ENCODE data around the gene MLST8. TPM values are rescaled to one million over a fixed set of nuclear protein-coding genes. Genes with fewer than 3 reads are reported as not detected.

The MLST8 gene
- total and polyA plus RNA-seq, 2 donors (not counting 3 experiments of a cell fraction or from before 2014, with no cell fraction given) = 36.9 to 129 TPM

GRCh38 chr16:2155977-2156848, 49.0 kb upstream of the MLST8 start:
- POLR2A ChIA-PET = interaction anchor here (0.6 to 2.4 kb wide), 34 partner anchors 11 to 192 kb away, joined by 3 to 32 read pairs (median 6); partner anchors contain the start of genes ECI1, MLST8, NTHL1 and PGP
- peaks cover 91% of the 10 kb centered on the region for H3K79me2 ChIP-seq (ENCODE audit: control insufficient read depth, insufficient read depth, low read length)
- CTCF ChIA-PET = interaction anchor here (1.1 to 2.1 kb wide), 7 partner anchors 10 to 153 kb away, joined by 3 to 14 read pairs (median 9); partner anchors contain the start of gene ECI1
- H3K27me3 ChIP-seq (ENCODE audit: control insufficient read depth in 2 of 2, insufficient read depth in 2 of 2, low read length in 2 of 2) = no peaks in the 10 kb centered on the region
- FAIRE-seq = peak; percentile 75
- intact Hi-C loops (cut with micrococcal nuclease) = loop anchor here (1.0 to 2.0 kb wide), 7 partner anchors 14 to 148 kb away; partner anchors contain the start of genes E4F1, ECI1, MLST8 and NTHL1
- no peaks in the 10 kb centered on the region for H3K9me1 ChIP-seq (replicated peaks; ENCODE audit: control insufficient read depth, extremely low read depth, insufficient read depth, low read length)
- no peaks in the 10 kb centered on the region for H4K20me1 ChIP-seq (replicated peaks; ENCODE audit: control insufficient read depth, extremely low read depth, insufficient read depth, low read length)
- H2AFZ ChIP-seq (ENCODE audit: low read depth, low read length) = no peak overlapping the region
- H3K27ac ChIP-seq (ENCODE audit: insufficient read depth, low read depth, low read length) = peak overlapping the region; percentile 35
- dilution Hi-C loops (cut with MboI; ENCODE audit: extremely low pct_ligation_motif_present, low sequenced_read_pairs) = loop anchor here (25.0 kb wide), 1 partner anchor 119 kb away; the partner anchor contains the start of genes NHERF2, NTHL1 and TSC2
- peaks cover 43% of the 10 kb centered on the region for H3K4me1 ChIP-seq (ENCODE audit: control insufficient read depth, extremely low read depth, insufficient read depth, low read length)
- no peak for TF ChIP-seq EZH2 (IDR thresholded peaks at IDR 0.05; ENCODE audit: borderline replicate concordance, low read depth, low read length, severe bottlenecking)
- peak; percentile 31 for TF ChIP-seq POLR2AphosphoS5 (IDR thresholded peaks at IDR 0.05; ENCODE audit: insufficient read depth, low read depth, low read length)
- H3K36me3 ChIP-seq (ENCODE audit: control insufficient read depth in 2 of 2, extremely low read depth in 1 of 2, insufficient read depth in 2 of 2, low read length in 2 of 2) = peaks cover 2 to 6% of the 10 kb centered on the region in 2 experiments
- peak; percentile 65 for DNase-seq (ENCODE audit: low read depth, low spot score)
- peak overlapping the region; percentile 24 to 83 (median 54) for H3K4me3 ChIP-seq (replicated peaks in 1 of 3; ENCODE audit: insufficient read depth in 1 of 3, low read depth in 1 of 3, low read length in 3 of 3)
- peak overlapping the region; percentile 87 for H3K4me2 ChIP-seq (ENCODE audit: insufficient read depth, low read length)
- peak overlapping the region; percentile 67 for H3K9ac ChIP-seq (replicated peaks; ENCODE audit: extremely low read depth, insufficient read depth, low read length)
- BruUV-seq (replicated peaks) = TSS peak; percentile 69
- no peaks in the 10 kb centered on the region for H3K9me3 ChIP-seq (replicated peaks; ENCODE audit: control insufficient read depth, insufficient read depth, low read length)

GRCh38 chr16:2156849-2157224, 48.4 kb upstream of the MLST8 start:
- H3K9ac ChIP-seq (replicated peaks; ENCODE audit: extremely low read depth, insufficient read depth, low read length) = peak overlapping the region; percentile 32

More at GRCh38 chr16:2156849-2157224, 48.4 kb upstream of the MLST8 start:
- Histone ChIP-seq H3K9me3 (replicated peaks; ENCODE audit: control insufficient read depth, insufficient read depth, low read length) (no peaks in the 10 kb centered on the region), H3K9me1 (replicated peaks; ENCODE audit: control insufficient read depth, extremely low read depth, insufficient read depth, low read length) (no peaks in the 10 kb centered on the region), H3K36me3 (ENCODE audit: control insufficient read depth in 2 of 2, extremely low read depth in 1 of 2, insufficient read depth in 2 of 2, low read length in 2 of 2) (peaks cover 0 to 2% of the 10 kb centered on the region in 2 experiments), H3K27ac (ENCODE audit: insufficient read depth, low read depth, low read length) (peak overlapping the region; percentile 31), H4K20me1 (replicated peaks; ENCODE audit: control insufficient read depth, extremely low read depth, insufficient read depth, low read length) (no peaks in the 10 kb centered on the region), H3K27me3 (ENCODE audit: control insufficient read depth in 2 of 2, insufficient read depth in 2 of 2, low read length in 2 of 2) (no peaks in the 10 kb centered on the region), H3K4me2 (ENCODE audit: insufficient read depth, low read length) (peak overlapping the region; percentile 87), H3K4me3 (replicated peaks in 1 of 3; ENCODE audit: insufficient read depth in 1 of 3, low read depth in 1 of 3, low read length in 3 of 3) (peak overlapping the region in 2 of 3 experiments; percentile 54 to 83), H3K4me1 (ENCODE audit: control insufficient read depth, extremely low read depth, insufficient read depth, low read length) (peaks cover 41% of the 10 kb centered on the region), H2AFZ (ENCODE audit: low read depth, low read length) (no peak overlapping the region), H3K79me2 (ENCODE audit: control insufficient read depth, insufficient read depth, low read length) (peaks cover 91% of the 10 kb centered on the region)
- POLR2A ChIA-PET = interaction anchor here (1.0 kb wide), 1 partner anchor 13 kb away, joined by 4 read pairs; no protein-coding TSS in a partner anchor
- no peak for TF ChIP-seq MYC (IDR thresholded peaks at IDR 0.05; ENCODE audit: low read depth, low read length)
- peak; percentile 27 for TF ChIP-seq POLR2A (IDR thresholded peaks at IDR 0.05; ENCODE audit: low read depth, low read length)
- FAIRE-seq (no peak), DNase-seq (ENCODE audit: low read depth, low spot score) (no peak)
- intact Hi-C loops (cut with micrococcal nuclease) = no loop called here
- dilution Hi-C loops (cut with MboI; ENCODE audit: extremely low pct_ligation_motif_present, low sequenced_read_pairs) = loop anchor here (25.0 kb wide), 1 partner anchor 120 kb away; the partner anchor contains the start of genes NHERF2, NTHL1 and TSC2
- CTCF ChIA-PET = interaction anchor here (1.3 kb wide), 1 partner anchor 49 kb away, joined by 3 read pairs; no protein-coding TSS in a partner anchor
- BruUV-seq (replicated peaks) = no TSS peak

All from endothelial cell of umbilical vein (primary cell).